ENCODE data around the gene SFXN5. TPM values are rescaled to one million over a fixed set of nuclear protein-coding genes. Genes with fewer than 3 reads are reported as not detected.

SFXN5 gene
- total and polyA plus RNA-seq, 2 of the 4 experiments (the other 2 are of a cell fraction), result 8.6 to 17.0 TPM

DNA sequence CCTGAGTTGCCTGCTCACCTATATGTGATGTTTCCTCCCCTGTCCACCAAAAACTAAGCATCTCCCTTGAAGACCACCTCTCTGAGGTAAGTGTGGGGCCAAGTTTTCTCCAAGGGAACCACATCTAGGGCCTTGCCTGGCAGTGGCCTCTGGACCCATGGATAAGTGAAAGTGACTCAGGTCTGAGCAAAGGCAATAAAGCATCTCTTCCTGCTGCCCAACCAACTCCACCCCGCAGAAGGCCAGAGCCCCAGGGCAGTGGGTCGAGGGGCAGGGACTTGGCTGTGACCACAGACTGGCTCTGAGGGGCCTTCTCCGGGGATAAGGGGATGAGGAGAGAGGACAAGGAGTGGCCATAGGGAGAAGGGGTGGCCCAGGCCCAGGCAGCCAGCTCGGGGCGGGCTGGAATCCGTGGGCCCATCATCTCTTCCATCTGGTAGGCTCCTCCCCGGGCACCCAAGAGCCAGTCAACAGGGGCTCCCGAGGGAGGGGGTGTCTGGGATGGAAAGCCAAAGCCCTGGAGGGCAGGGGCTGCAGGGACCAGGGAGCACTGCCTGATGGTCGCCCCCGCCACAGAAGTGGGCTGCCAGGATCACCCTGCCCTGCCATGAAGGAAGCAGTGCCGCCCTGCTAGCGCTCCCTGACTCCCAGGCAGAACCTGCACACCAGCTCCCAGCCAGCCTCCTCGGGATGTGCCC is 120.8 kb downstream of the SFXN5 start (continued):
- no peak for TF ChIP-seq RCOR1 (IDR thresholded peaks at IDR 0.05; ENCODE audit: insufficient replicate concordance, low read length)
- TF ChIP-seq, protein P1, sequence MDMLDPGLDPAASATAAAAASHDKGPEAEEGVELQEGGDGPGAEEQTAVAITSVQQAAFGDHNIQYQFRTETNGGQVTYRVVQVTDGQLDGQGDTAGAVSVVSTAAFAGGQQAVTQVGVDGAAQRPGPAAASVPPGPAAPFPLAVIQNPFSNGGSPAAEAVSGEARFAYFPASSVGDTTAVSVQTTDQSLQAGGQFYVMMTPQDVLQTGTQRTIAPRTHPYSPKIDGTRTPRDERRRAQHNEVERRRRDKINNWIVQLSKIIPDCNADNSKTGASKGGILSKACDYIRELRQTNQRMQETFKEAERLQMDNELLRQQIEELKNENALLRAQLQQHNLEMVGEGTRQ (IDR thresholded peaks at IDR 0.05; ENCODE audit: low read depth, low read length), result no peak
- no peak for TF ChIP-seq NFE2L2 (IDR thresholded peaks at IDR 0.05; ENCODE audit: low read depth, low read length)

DNA sequence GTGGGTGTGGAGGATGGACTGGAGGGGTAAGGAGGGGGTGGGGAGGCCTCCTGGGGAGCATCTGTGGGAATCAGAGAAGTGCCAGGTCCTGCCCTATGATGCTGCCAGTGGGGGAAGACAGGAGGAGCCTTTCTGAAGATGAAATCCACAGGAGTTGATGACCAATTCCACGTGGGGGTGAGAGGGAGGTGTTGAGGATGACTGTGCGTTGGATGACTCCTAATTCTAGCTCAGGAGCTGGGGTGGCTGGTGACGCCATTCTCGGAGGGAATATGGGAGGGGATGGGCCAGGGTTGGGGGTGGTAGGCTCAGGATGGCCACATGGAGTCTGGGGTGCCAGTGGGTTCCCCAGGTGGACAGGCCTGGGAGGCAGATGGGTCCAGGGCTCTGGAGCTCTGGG is 121.9 kb downstream of the SFXN5 start:
- no peaks in the 10 kb centered on the region for H3K79me1 ChIP-seq (ENCODE audit: low read depth in 1 of 2, low read length in 2 of 2)
- no peaks in the 10 kb centered on the region; the same call in 1 of the 2 replicates for H3K36me3 ChIP-seq (ENCODE audit: control insufficient read depth, insufficient read depth, low read length)
- peak; percentile 39 for DNase-seq
- CTCF ChIA-PET, result interaction anchor here (0.8 kb wide), 1 partner anchor 58 kb away, joined by 3 read pairs; no protein-coding TSS in a partner anchor
- no peak overlapping the region for H3K56ac ChIP-seq (ENCODE audit: extremely low read depth, insufficient read depth, low read length)
- no peak overlapping the region for H3K4me3 ChIP-seq (ENCODE audit: insufficient read depth, low read depth, low read length)
- POLR2A ChIA-PET (ENCODE audit: unreplicated experiment), result no interaction called here
- H3K27me3 ChIP-seq (ENCODE audit: control insufficient read depth, insufficient read depth, low read length), result no peaks in the 10 kb centered on the region
- H2BK15ac ChIP-seq (ENCODE audit: low read depth, low read length), result no peak overlapping the region
- no peaks in the 10 kb centered on the region for H3K9me3 ChIP-seq (ENCODE audit: control insufficient read depth, insufficient read depth, low read length)
- intact Hi-C loops (cut with micrococcal nuclease), result no loop called here
- no peak overlapping the region for H4K5ac ChIP-seq (ENCODE audit: low read depth, low read length)
- H2BK20ac ChIP-seq (ENCODE audit: low read depth, low read length), result no peak overlapping the region
- no TSS peak for BruUV-seq (replicated peaks)
- no peak for ATAC-seq (ENCODE audit: low read depth)
- in situ Hi-C loops (cut with MboI; ENCODE audit: low sequenced_read_pairs), result no loop called here
- 0% methylated on average over 1 of the region's 4 CpGs; no CpG with 5 or more reads in 1 of the 2 experiments for WGBS, 2 experiments (ENCODE audit: extremely low coverage in 2 of 2, insufficient read length in 1 of 2)
- H3K18ac ChIP-seq (ENCODE audit: low read depth, low read length), result no peak overlapping the region
- H2BK5ac ChIP-seq (ENCODE audit: low read depth, low read length, poor library complexity, severe bottlenecking), result no peak overlapping the region
- no peak overlapping the region for H2AK5ac ChIP-seq (ENCODE audit: low read depth, low read length)
- no peak overlapping the region for H3K23ac ChIP-seq (ENCODE audit: low read depth, low read length)
- no peak overlapping the region for H4K8ac ChIP-seq (ENCODE audit: low read depth in 2 of 2, low read length in 2 of 2)
- H4K91ac ChIP-seq (ENCODE audit: insufficient read depth, low read depth, low read length), result no peak overlapping the region
- peaks cover 3% of the 10 kb centered on the region; the same call in 1 of the 2 replicates for H3K9me1 ChIP-seq (ENCODE audit: insufficient read depth, low read length)
- no peak overlapping the region for H3K4ac ChIP-seq (ENCODE audit: low read depth, low read length)
- H4K20me1 ChIP-seq (ENCODE audit: insufficient read depth, low read length), result no peaks in the 10 kb centered on the region
- no peak overlapping the region for H3K4me2 ChIP-seq (ENCODE audit: low read depth, low read length)
- no peak overlapping the region for H3K9ac ChIP-seq (ENCODE audit: low read depth, low read length)
- H2AK9ac ChIP-seq (replicated peaks; ENCODE audit: low read depth, low read length, poor library complexity), result no peak overlapping the region
- no peak overlapping the region for H3K27ac ChIP-seq (ENCODE audit: insufficient read depth, low read length)
- no peak overlapping the region for H2AFZ ChIP-seq (replicated peaks; ENCODE audit: low read length, poor library complexity)
- H3K14ac ChIP-seq (replicated peaks; ENCODE audit: low read depth, low read length), result no peak overlapping the region
- no peaks in the 10 kb centered on the region for H3K4me1 ChIP-seq (ENCODE audit: control insufficient read depth, insufficient read depth, low read length)
- no peak overlapping the region for H2BK120ac ChIP-seq (ENCODE audit: low read depth, low read length)
- dilution Hi-C loops (cut with HindIII; ENCODE audit: low sequenced_read_pairs, unreplicated experiment), result no loop called here
- TF ChIP-seq NFE2L2 (IDR thresholded peaks at IDR 0.05; ENCODE audit: low read depth, low read length), result no peak
- TF ChIP-seq BHLHE40 (IDR thresholded peaks at IDR 0.05; ENCODE audit: low read depth, low read length), result no peak
- TF ChIP-seq CEBPB (IDR thresholded peaks at IDR 0.05; ENCODE audit: low read depth, low read length), result no peak
- TF ChIP-seq, protein P2, sequence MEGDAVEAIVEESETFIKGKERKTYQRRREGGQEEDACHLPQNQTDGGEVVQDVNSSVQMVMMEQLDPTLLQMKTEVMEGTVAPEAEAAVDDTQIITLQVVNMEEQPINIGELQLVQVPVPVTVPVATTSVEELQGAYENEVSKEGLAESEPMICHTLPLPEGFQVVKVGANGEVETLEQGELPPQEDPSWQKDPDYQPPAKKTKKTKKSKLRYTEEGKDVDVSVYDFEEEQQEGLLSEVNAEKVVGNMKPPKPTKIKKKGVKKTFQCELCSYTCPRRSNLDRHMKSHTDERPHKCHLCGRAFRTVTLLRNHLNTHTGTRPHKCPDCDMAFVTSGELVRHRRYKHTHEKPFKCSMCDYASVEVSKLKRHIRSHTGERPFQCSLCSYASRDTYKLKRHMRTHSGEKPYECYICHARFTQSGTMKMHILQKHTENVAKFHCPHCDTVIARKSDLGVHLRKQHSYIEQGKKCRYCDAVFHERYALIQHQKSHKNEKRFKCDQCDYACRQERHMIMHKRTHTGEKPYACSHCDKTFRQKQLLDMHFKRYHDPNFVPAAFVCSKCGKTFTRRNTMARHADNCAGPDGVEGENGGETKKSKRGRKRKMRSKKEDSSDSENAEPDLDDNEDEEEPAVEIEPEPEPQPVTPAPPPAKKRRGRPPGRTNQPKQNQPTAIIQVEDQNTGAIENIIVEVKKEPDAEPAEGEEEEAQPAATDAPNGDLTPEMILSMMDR (conservative IDR thresholded peaks at IDR 0.05; ENCODE audit: low read depth, low read length), result no peak
- no peak for TF ChIP-seq RFX5 (IDR thresholded peaks at IDR 0.05; ENCODE audit: low read depth, low read length)
- TF ChIP-seq POLR2A (IDR thresholded peaks at IDR 0.05; ENCODE audit: low read depth, low read length), result no peak
- TF ChIP-seq SMC3 (IDR thresholded peaks at IDR 0.05; ENCODE audit: low read depth, low read length), result no peak
- TF ChIP-seq RCOR1 (IDR thresholded peaks at IDR 0.05; ENCODE audit: insufficient replicate concordance, low read length), result no peak
- no peak for TF ChIP-seq CHD1 (IDR thresholded peaks at IDR 0.05; ENCODE audit: low read depth, low read length)
- no peak for TF ChIP-seq MXI1 (IDR thresholded peaks at IDR 0.05; ENCODE audit: borderline replicate concordance, low read depth, low read length)
- TF ChIP-seq, protein P3, sequence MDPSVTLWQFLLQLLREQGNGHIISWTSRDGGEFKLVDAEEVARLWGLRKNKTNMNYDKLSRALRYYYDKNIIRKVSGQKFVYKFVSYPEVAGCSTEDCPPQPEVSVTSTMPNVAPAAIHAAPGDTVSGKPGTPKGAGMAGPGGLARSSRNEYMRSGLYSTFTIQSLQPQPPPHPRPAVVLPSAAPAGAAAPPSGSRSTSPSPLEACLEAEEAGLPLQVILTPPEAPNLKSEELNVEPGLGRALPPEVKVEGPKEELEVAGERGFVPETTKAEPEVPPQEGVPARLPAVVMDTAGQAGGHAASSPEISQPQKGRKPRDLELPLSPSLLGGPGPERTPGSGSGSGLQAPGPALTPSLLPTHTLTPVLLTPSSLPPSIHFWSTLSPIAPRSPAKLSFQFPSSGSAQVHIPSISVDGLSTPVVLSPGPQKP (IDR thresholded peaks at IDR 0.05; ENCODE audit: borderline replicate concordance, low read depth, low read length), result no peak
- no peak for TF ChIP-seq RAD21 (IDR thresholded peaks at IDR 0.05; ENCODE audit: low read length)

Measured in IMR-90 (cell line).